OCI-LY3 (cell line): ENCODE results near the gene AP3M1.
"Not testable (repeated sequence)": the region's sequence is repeated elsewhere in the genome, so short reads cannot be mapped to it uniquely, and the experiment has no call there.

Experiments used
- H2AFZ ChIP-seq: fragments of 200-600, 300-600 bp; shearing (Covaris generic); 2 replicates; pipeline ENCODE4 v1.6.0; 2014; ENCODE audit warnings: antibody characterized with exemption, low read depth, low read length
- H3K27ac ChIP-seq: fragments of 200-600, 300-600 bp; sonication (generic); 2 replicates; pipeline ENCODE4 v1.5.1; 2014; ENCODE audit warnings: mild to moderate bottlenecking, low read length, moderate library complexity, mixed read lengths
- H3K27me3 ChIP-seq: fragments of 200-600, 300-600 bp; sonication (generic); 2 replicates; pipeline ENCODE4 v1.6.1; 2014; ENCODE audit warnings: low read depth, low read length, mixed read lengths
- H3K36me3 ChIP-seq: fragments of 200-600, 300-600 bp; sonication (generic); replicated peaks from 2 replicates; pipeline ENCODE3; 2014; ENCODE audit warnings: low read depth, low read length, mixed read lengths
- H3K4me1 ChIP-seq: fragments of 300-600, 200-600 bp; sonication (generic); 2 replicates; pipeline ENCODE4 v1.6.1; 2014; ENCODE audit warnings: low read length, mixed read lengths
- H3K4me2 ChIP-seq: fragments of 200-600, 300-600 bp; sonication (generic); 2 replicates; pipeline ENCODE4 v1.6.1; 2014; ENCODE audit warnings: low read length, mixed read lengths
- H3K4me3 ChIP-seq: fragments of 300-600, 200-600 bp; sonication (generic); 2 replicates; pipeline ENCODE4 v1.5.1; 2014; ENCODE audit warnings: antibody characterized with exemption, mild to moderate bottlenecking, low read length, moderate library complexity
- H3K79me2 ChIP-seq: fragments of 300-600, 200-600 bp; shearing (Covaris generic); 2 replicates; pipeline ENCODE4 v1.6.1; 2014; ENCODE audit warnings: mild to moderate bottlenecking, low read length, mixed read lengths
- H3K9ac ChIP-seq: fragments of 300-600, 200-600 bp; shearing (Covaris generic); 2 replicates; pipeline ENCODE4 v1.6.0; 2014; ENCODE audit warnings: mild to moderate bottlenecking, low read length, moderate library complexity
- H3K9me3 ChIP-seq: fragments of 200-600, 300-600 bp; shearing (Covaris generic); 2 replicates; pipeline ENCODE4 v1.6.1; 2014; ENCODE audit warnings: low read length, mixed read lengths; ENCODE audit not compliant: insufficient read depth
- H4K20me1 ChIP-seq: fragments of 200-600, 300-600 bp; sonication (generic); 2 replicates; pipeline ENCODE4 v1.6.1; 2016; ENCODE audit warnings: low read length, mixed read lengths; ENCODE audit not compliant: insufficient read depth
- EZH2phosphoT487 ChIP-seq: fragments of 200-600 bp; shearing (Covaris generic); IDR thresholded peaks from 2 replicates; pipeline ENCODE4 v1.6.1; 2018; ENCODE audit warnings: antibody characterized with exemption, mixed run types, low read depth
- TF ChIP-seq, protein P1 (sequence below): fragments of 200-600, 300-600 bp; sonication (generic); IDR thresholded peaks from 2 replicates; pipeline ENCODE4 v1.5.1; 2014; ENCODE audit warnings: antibody characterized with exemption, low read length, low read depth

The AP3M1 gene

DNA sequence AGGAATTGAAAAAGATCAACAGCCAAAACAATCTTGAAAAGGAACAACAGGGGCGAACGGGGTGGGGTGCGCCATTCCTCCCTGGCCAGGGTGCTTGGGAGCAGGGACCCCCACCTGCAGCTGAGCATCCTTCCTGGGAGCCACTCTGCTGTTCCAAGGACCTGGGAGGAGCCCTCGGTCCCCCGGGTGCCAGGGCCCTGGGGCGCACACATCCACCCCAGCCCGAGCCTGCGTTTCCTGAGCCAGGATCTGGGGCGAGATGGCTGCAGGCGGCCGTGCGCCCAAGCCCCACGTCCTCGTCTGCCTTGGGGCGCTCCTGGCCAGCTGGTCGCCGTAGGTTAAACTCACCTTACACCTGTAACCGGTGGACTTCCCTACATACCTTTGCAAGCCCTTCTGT lies 10.6 kb downstream of the AP3M1 start:
- Histone ChIP-seq H3K36me3 (peaks cover 12% of the 10 kb centered on the region), H3K27me3 (no peaks in the 10 kb centered on the region), H3K4me1 (no peaks in the 10 kb centered on the region), H3K4me3 (no peak overlapping the region), H3K9me3 (no peaks in the 10 kb centered on the region), H3K4me2 (no peak overlapping the region), H4K20me1 (no peaks in the 10 kb centered on the region), H3K27ac (no peak overlapping the region), H3K79me2 (peaks cover 2% of the 10 kb centered on the region), H2AFZ (no peak overlapping the region), H3K9ac (no peak overlapping the region)
- TF ChIP-seq, protein P1, sequence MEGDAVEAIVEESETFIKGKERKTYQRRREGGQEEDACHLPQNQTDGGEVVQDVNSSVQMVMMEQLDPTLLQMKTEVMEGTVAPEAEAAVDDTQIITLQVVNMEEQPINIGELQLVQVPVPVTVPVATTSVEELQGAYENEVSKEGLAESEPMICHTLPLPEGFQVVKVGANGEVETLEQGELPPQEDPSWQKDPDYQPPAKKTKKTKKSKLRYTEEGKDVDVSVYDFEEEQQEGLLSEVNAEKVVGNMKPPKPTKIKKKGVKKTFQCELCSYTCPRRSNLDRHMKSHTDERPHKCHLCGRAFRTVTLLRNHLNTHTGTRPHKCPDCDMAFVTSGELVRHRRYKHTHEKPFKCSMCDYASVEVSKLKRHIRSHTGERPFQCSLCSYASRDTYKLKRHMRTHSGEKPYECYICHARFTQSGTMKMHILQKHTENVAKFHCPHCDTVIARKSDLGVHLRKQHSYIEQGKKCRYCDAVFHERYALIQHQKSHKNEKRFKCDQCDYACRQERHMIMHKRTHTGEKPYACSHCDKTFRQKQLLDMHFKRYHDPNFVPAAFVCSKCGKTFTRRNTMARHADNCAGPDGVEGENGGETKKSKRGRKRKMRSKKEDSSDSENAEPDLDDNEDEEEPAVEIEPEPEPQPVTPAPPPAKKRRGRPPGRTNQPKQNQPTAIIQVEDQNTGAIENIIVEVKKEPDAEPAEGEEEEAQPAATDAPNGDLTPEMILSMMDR, result no peak
- TF ChIP-seq EZH2phosphoT487, result no peak

DNA sequence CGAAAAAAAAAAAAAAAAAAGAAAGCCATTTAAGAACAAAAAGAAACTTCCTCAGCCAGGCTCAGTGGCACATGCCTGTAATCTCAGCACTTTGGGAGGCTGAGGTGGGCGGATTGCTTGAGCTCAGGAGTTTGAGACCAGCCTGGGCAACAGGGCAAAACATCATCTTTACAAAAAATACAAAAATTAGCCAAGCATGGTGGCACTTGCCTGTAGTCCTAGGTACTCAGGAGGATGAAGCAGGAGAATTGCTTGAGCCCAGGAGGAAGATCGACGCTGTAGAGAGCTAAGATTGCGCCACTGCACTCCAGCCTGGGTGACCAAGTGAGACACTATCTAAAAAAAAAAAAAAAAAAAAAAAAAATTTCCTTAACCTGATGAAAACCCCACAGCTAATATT lies 12.0 kb downstream of the AP3M1 start:
- H3K4me1 ChIP-seq, H3K79me2 ChIP-seq, H3K27ac ChIP-seq, H3K27me3 ChIP-seq, H4K20me1 ChIP-seq, H3K9me3 ChIP-seq, H3K9ac ChIP-seq, H2AFZ ChIP-seq, H3K4me3 ChIP-seq, H3K4me2 ChIP-seq: not testable (repeated sequence)
- peaks cover 17% of the 10 kb centered on the region for H3K36me3 ChIP-seq

DNA sequence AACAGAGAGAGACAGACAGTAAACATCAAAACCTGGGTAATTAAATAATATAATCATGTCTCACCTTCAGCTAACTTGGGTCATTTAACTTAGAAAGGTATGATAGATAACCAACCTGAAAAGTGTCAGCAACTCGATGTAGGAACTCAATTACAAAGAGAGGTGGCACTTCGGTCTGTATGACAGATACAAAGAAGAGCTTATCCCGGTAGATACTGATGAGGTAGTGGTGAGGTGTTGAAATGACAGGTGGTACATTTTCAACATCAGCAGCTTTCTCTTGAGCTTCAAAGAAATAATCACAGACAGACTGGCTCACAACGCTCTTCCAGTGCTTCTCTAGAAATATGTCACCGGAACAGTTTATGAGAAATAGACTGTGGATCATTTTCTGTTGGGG lies 12.6 kb downstream of the AP3M1 start:
- no peaks in the 10 kb centered on the region for H3K4me1 ChIP-seq
- no peaks in the 10 kb centered on the region for H3K9me3 ChIP-seq
- H2AFZ ChIP-seq, result no peak overlapping the region
- H3K27ac ChIP-seq, result no peak overlapping the region
- TF ChIP-seq EZH2phosphoT487, result no peak
- TF ChIP-seq, protein P1, result no peak
- H4K20me1 ChIP-seq, result no peaks in the 10 kb centered on the region
- peaks cover 17% of the 10 kb centered on the region for H3K36me3 ChIP-seq
- no peak overlapping the region for H3K4me2 ChIP-seq
- H3K4me3 ChIP-seq, result no peak overlapping the region
- no peaks in the 10 kb centered on the region for H3K27me3 ChIP-seq
- no peaks in the 10 kb centered on the region; the same call in 1 of the 2 replicates for H3K79me2 ChIP-seq
- H3K9ac ChIP-seq, result no peak overlapping the region

DNA sequence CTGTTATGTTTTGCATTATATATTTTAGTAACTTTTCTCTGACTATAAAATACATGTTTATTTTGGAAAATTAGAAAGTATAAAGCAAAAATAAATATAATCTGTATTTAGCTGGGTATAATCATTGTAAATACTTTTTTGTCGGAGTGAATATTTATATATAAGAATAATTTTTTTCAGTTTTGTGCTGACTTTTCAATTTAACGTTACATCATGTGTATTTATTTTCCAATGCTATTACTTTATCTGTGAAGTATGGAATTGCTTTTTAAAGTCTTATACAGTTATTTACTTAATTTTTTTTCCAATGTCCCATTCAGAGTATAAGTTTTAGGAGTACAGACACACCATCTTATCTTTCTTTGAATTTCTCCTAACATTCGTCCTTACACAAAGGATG lies 15.2 kb downstream of the AP3M1 start:
- H3K79me2 ChIP-seq, result no peaks in the 10 kb centered on the region; the same call in 1 of the 2 replicates
- H3K4me3 ChIP-seq, result no peak overlapping the region
- no peak overlapping the region for H3K4me2 ChIP-seq
- no peak overlapping the region for H3K9ac ChIP-seq
- no peaks in the 10 kb centered on the region for H3K4me1 ChIP-seq
- H3K27ac ChIP-seq, result no peak overlapping the region
- no peaks in the 10 kb centered on the region for H3K9me3 ChIP-seq
- H4K20me1 ChIP-seq, result no peaks in the 10 kb centered on the region
- TF ChIP-seq, protein P1, result no peak
- no peak for TF ChIP-seq EZH2phosphoT487
- no peak overlapping the region for H2AFZ ChIP-seq
- peaks cover 17% of the 10 kb centered on the region for H3K36me3 ChIP-seq
- H3K27me3 ChIP-seq, result no peaks in the 10 kb centered on the region
